OCI-LY1 (cell line): Measurements from ENCODE around the gene DCUN1D1.

ENCODE experiments used
- EZH2 ChIP-seq: fragments of 200-600 bp; sonication (generic), shearing (Covaris generic); IDR thresholded peaks from 2 replicates; pipeline ENCODE4 v1.8.0; 2017; ENCODE audit warnings: borderline replicate concordance, mixed run types, mild to moderate bottlenecking, antibody characterized with exemption, low read length, moderate library complexity, mixed read lengths
- TF ChIP-seq, protein P1 (sequence below): fragments of 200-600 bp; sonication (generic), shearing (Covaris generic); IDR thresholded peaks from 2 replicates; pipeline ENCODE4 v1.5.1; 2017; ENCODE audit warnings: mild to moderate bottlenecking, antibody characterized with exemption, low read length, moderate library complexity, mixed read lengths

DNA sequence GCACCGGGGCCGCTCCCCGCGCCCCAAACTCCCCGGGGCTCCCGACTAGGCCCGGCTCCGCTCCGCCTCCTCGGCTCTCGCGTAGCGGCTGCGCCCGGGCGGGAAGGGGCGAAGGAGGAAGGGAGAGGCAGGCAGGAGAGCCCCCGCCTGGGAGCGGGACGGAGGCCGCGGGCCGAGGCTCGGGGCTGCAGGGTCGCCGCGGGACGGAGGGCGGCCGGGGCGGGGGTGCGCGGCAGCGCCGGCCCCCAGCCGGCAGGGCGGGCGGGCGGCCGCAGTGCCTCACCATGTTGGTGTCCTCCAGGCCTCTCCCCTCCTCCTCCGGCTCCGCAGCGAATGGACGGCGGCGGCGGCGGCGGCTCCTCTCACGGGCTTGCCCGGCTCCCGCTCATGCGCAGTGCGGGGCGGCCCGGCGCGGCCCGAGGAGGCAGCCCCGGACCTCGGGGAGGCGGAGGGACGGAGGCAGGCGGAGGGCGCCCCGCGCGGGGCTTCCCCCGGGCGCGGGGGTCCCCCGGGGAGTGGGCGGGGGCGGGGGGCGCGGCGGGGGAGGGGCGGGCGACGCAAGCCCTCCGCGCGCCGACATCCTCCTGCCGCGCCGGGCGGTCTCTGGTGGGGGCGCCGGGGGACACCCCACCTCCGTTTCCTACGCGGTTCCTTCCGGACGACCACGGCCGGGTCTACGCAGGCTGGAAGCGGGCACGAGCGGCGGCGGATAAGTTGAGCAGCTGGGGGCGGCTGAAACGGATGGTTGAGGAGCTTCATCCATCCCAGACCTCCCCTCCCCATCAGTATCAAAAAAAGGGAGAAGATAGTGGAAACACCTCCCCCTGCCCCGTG, at the start of gene DCUN1D1:
- TF ChIP-seq, protein P1, sequence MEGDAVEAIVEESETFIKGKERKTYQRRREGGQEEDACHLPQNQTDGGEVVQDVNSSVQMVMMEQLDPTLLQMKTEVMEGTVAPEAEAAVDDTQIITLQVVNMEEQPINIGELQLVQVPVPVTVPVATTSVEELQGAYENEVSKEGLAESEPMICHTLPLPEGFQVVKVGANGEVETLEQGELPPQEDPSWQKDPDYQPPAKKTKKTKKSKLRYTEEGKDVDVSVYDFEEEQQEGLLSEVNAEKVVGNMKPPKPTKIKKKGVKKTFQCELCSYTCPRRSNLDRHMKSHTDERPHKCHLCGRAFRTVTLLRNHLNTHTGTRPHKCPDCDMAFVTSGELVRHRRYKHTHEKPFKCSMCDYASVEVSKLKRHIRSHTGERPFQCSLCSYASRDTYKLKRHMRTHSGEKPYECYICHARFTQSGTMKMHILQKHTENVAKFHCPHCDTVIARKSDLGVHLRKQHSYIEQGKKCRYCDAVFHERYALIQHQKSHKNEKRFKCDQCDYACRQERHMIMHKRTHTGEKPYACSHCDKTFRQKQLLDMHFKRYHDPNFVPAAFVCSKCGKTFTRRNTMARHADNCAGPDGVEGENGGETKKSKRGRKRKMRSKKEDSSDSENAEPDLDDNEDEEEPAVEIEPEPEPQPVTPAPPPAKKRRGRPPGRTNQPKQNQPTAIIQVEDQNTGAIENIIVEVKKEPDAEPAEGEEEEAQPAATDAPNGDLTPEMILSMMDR, result no peak
- TF ChIP-seq EZH2, result no peak
